ENCODE results near the gene ANKRD6.

DNA sequence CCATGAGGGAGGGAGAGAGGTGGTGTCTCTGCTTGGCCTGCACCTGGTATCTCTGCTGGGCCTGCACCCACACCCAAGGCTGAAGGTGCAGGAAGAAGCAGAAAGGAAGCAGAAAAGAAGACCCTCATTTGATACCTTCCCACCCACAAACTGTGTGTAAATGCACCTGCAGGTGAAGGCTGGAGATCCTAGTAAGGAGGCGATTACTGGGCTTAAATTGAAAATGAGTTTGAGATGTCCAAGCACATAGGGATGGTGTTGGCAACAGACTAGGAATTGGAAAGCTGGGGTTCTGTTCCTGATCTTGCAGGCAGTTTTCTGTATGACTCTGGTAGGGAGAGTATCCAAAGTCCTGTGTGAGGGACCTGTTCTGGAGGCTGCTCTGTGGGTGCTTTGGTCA, 130.9 kb downstream of the ANKRD6 start:
- TF ChIP-seq, protein P1, sequence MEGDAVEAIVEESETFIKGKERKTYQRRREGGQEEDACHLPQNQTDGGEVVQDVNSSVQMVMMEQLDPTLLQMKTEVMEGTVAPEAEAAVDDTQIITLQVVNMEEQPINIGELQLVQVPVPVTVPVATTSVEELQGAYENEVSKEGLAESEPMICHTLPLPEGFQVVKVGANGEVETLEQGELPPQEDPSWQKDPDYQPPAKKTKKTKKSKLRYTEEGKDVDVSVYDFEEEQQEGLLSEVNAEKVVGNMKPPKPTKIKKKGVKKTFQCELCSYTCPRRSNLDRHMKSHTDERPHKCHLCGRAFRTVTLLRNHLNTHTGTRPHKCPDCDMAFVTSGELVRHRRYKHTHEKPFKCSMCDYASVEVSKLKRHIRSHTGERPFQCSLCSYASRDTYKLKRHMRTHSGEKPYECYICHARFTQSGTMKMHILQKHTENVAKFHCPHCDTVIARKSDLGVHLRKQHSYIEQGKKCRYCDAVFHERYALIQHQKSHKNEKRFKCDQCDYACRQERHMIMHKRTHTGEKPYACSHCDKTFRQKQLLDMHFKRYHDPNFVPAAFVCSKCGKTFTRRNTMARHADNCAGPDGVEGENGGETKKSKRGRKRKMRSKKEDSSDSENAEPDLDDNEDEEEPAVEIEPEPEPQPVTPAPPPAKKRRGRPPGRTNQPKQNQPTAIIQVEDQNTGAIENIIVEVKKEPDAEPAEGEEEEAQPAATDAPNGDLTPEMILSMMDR (IDR thresholded peaks at IDR 0.05; ENCODE audit: poor library complexity) = no peak
- no peak for TF ChIP-seq EZH2 (IDR thresholded peaks at IDR 0.05; ENCODE audit: borderline replicate concordance)
